Measurements from ENCODE around the gene SLC2A5.

Gene SLC2A5

GRCh38 chr1:9106286-9106685 lies 36.9 kb upstream of the SLC2A5 start:
- TF ChIP-seq CTCF (IDR thresholded peaks at IDR 0.05; ENCODE audit: insufficient read depth, low read length, poor library complexity, severe bottlenecking), result no peak
- no peak for TF ChIP-seq EZH2phosphoT487 (conservative IDR thresholded peaks at IDR 0.05; ENCODE audit: low read length)
- Histone ChIP-seq H3F3A (ENCODE audit: insufficient read depth) (no peaks in the 10 kb centered on the region), H3K36me3 (ENCODE audit: low read length) (no peaks in the 10 kb centered on the region), H3K27ac (ENCODE audit: low read depth, low read length) (no peak overlapping the region), H3K27me3 (ENCODE audit: low read length) (no peaks in the 10 kb centered on the region), H3K9me3 (ENCODE audit: insufficient read depth, low read length) (no peaks in the 10 kb centered on the region), H3K9ac (ENCODE audit: low read length) (no peak overlapping the region), H3K4me2 (ENCODE audit: low read depth, low read length, poor library complexity, severe bottlenecking) (no peak overlapping the region), H3K4me3 (ENCODE audit: insufficient read depth, low read length, poor library complexity, severe bottlenecking) (no peak overlapping the region), H3K79me2 (ENCODE audit: insufficient read depth, low read length) (no peaks in the 10 kb centered on the region), H2AFZ (ENCODE audit: low read depth, low read length, severe bottlenecking) (no peak overlapping the region), H3K9me2 (replicated peaks; ENCODE audit: insufficient read depth, low read length) (no peaks in the 10 kb centered on the region), H4K20me1 (ENCODE audit: low read depth, low read length) (no peaks in the 10 kb centered on the region)

GRCh38 chr1:9105336-9105867 lies 36.0 kb upstream of the SLC2A5 start:
- TF ChIP-seq CTCF (IDR thresholded peaks at IDR 0.05; ENCODE audit: insufficient read depth, low read length, poor library complexity, severe bottlenecking) (no peak), EZH2phosphoT487 (conservative IDR thresholded peaks at IDR 0.05; ENCODE audit: low read length) (no peak)
- H3K9me2 ChIP-seq (replicated peaks; ENCODE audit: insufficient read depth, low read length), result no peaks in the 10 kb centered on the region
- H3K9me3 ChIP-seq (ENCODE audit: insufficient read depth, low read length), result no peaks in the 10 kb centered on the region
- H3K4me2 ChIP-seq (ENCODE audit: low read depth, low read length, poor library complexity, severe bottlenecking), result no peak overlapping the region
- no peaks in the 10 kb centered on the region for H3K27me3 ChIP-seq (ENCODE audit: low read length)
- H3K9ac ChIP-seq (ENCODE audit: low read length), result no peak overlapping the region
- no peaks in the 10 kb centered on the region for H3K79me2 ChIP-seq (ENCODE audit: insufficient read depth, low read length)
- no peak overlapping the region for H3K4me3 ChIP-seq (ENCODE audit: insufficient read depth, low read length, poor library complexity, severe bottlenecking)
- no peaks in the 10 kb centered on the region for H3K36me3 ChIP-seq (ENCODE audit: low read length)
- no peak overlapping the region for H2AFZ ChIP-seq (ENCODE audit: low read depth, low read length, severe bottlenecking)
- no peaks in the 10 kb centered on the region for H4K20me1 ChIP-seq (ENCODE audit: low read depth, low read length)
- no peak overlapping the region for H3K27ac ChIP-seq (ENCODE audit: low read depth, low read length)
- no peaks in the 10 kb centered on the region for H3F3A ChIP-seq (ENCODE audit: insufficient read depth)

GRCh38 chr1:9101510-9102146 lies 32.2 kb upstream of the SLC2A5 start:
- Histone ChIP-seq H3K27me3 (ENCODE audit: low read length) (no peaks in the 10 kb centered on the region), H3K36me3 (ENCODE audit: low read length) (no peaks in the 10 kb centered on the region), H3F3A (ENCODE audit: insufficient read depth) (no peaks in the 10 kb centered on the region), H2AFZ (ENCODE audit: low read depth, low read length, severe bottlenecking) (no peak overlapping the region), H3K9ac (ENCODE audit: low read length) (no peak overlapping the region), H3K4me3 (ENCODE audit: insufficient read depth, low read length, poor library complexity, severe bottlenecking) (no peak overlapping the region), H3K27ac (ENCODE audit: low read depth, low read length) (no peak overlapping the region), H4K20me1 (ENCODE audit: low read depth, low read length) (no peaks in the 10 kb centered on the region), H3K79me2 (ENCODE audit: insufficient read depth, low read length) (no peaks in the 10 kb centered on the region), H3K9me3 (ENCODE audit: insufficient read depth, low read length) (no peaks in the 10 kb centered on the region), H3K9me2 (replicated peaks; ENCODE audit: insufficient read depth, low read length) (no peaks in the 10 kb centered on the region), H3K4me2 (ENCODE audit: low read depth, low read length, poor library complexity, severe bottlenecking) (no peak overlapping the region)
- TF ChIP-seq EZH2phosphoT487 (conservative IDR thresholded peaks at IDR 0.05; ENCODE audit: low read length) (no peak), CTCF (IDR thresholded peaks at IDR 0.05; ENCODE audit: insufficient read depth, low read length, poor library complexity, severe bottlenecking) (peak; percentile 57)
